Stromal cell of bone marrow (primary cell): Measurements from ENCODE around the gene CPNE2.

Experiments
- DNase-seq: peaks from one replicate; pipeline ENCODE4 v3.0.0-alpha.2; 2012; ENCODE audit warnings: low read depth

Gene CPNE2

DNA sequence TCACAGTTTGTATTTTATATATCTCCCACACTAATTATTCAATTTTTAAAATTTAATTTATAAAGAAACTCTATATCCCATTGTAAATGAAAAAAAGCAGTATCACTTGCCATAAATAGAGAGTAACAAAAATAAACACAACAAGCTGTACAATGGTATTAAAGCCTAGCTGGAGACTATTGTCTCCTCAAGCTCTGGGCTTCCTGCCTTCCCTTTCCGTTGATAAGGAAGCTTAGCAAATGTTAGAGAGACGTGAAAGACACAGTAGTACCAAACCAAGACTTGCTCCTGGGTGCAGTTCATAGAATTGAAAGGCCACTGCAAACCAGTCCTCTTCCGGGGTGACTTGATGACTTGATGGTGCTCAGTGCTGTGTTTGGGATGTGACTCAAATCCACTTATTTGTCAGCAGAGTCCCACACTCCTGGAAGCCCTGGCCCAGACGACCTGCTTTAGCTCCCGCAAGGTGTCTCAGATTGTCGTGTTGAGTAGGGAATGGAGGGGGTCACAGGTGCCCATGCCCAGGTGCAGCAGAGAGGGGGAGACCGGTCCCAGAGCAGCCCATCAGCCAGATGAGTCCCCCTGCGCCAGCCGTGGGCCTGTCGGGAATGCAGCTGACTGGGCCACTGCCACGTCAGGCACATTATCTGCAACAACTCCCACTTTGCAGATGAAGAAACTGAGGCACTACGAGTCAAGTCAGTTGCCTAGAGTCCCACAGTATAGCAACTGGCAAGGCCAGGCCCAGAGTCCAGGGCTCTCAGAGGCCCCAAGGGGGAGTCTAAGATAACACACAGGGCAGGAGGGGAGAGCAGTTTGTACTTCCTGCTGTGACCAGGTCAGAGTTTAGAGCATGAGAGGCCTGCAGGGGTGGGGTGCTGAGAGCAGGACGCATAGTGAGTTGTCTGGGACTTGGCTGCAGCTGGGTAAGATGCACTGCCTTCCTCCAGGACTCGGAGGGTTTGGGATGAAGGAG is 53.0 kb downstream of the CPNE2 start:
- DNase-seq, result no peak

DNA sequence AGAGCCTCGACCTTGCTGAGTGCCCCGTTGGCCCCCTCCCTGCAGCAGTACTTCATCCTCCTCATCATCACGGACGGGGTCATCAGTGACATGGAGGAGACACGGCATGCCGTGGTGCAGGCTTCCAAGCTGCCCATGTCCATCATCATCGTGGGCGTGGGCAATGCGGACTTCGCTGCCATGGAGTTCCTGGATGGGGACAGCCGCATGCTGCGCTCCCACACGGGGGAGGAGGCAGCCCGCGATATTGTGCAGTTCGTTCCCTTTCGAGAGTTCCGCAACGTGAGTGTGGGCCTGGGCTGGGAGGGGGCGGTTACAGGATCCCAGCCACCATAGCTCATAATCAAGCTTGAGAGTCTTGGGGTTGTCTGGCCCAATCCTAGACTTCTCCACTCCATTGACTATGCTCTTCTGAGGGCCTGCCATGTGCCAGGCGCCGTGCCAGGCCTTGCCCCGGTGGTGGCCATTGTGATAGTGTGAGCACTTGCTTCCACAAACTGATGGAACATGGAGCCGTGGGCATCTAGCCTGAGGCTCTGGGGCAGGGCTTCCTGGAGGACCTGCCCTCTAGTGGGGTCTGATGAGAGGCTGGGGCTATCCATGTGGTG is 53.8 kb downstream of the CPNE2 start:
- no peak for DNase-seq

DNA sequence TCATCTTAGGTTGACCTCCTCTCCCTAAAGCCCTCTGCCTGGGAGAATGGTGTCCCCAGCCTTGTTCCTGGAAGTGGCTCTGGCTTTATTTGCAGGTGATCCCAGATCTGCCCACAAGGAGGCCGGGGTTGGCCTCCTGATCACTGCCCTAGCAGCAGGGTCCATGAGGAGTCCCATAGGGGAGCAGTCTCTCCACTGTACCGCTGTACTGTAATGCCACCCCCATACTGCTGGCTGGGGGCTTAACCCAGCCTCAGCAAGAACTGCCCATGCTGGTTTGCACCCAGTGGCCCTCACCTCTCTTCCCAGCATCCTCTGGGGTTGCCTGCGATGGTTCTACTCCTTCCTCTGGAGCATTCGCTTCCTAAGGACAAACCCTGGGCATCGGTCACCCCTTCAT is 54.4 kb downstream of the CPNE2 start:
- no peak for DNase-seq

DNA sequence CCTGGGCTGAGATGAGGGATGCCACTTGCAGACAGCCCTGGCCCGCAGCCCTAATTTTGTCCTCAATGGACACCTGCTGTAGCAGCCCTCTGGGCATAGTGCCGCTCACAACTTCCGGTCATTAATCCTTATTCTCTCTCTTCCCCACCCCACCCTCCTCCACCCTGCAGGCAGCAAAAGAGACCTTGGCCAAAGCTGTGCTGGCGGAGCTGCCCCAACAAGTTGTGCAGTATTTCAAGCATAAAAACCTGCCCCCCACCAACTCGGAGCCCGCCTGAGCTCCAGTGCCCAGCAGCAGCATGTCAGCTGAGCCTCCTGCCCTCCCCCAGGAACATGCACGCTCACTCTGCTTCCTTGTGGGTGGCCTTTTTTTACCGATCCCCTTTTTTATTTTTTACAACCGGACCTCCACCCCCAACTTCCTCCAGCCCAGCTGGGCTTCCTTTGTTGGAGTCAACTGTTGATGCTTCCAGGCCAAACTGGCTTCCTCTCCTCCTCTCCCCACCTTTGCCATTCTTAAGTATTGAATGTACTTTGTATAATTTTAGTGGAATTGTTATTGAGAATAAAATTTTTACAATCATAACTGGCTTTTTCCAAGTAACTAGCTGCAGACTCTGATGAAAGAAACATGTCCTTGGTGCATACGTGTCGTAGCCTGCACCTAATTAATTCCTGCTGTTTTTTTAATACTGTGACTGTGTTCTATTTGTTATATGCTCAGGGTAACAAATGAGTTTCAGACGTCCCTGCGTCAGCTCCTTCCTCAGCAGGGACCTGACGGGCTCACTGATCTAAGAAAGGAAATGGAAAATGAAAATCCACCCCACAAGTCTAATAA is 55.2 kb downstream of the CPNE2 start:
- DNase-seq, result no peak

DNA sequence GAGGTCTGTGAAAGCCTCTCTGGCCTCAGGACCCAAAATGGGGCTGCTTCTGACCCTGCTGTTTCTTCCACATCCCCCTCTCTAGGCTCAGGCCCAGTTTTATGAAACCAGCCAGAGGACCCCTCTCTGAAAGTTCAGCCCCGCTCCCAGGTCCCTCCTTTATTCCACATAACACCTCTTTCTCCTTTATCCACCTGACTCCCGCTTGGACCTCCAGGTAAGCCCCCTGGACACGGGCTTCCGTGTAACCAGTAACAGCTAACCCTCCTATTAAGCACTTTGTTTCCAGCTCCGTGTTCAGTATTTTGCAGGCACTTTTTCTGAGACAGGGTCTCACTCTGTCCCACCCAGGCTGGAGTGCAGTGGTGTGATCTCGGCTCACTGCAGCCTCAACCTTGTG is 56.1 kb downstream of the CPNE2 start:
- DNase-seq, result no peak

DNA sequence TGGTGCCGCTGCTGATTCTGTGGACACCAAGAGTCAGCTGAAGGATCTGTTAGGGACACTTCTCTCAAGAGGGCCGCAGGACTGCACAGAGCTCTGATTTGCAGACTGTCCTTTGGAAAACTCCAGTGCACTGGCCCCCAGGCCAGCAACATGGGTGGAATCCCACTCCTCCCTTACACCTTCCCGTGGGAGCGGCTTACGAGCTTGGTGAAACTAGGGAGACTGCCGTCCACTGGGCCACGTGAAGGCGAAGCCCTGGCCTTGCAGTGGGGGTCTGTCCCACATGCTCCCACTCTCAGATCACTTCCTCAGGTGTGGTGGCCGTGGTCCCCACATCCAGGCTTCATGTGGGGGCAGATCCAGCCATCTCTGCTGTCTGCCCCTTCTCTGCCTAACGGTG is 57.0 kb downstream of the CPNE2 start:
- no peak for DNase-seq

DNA sequence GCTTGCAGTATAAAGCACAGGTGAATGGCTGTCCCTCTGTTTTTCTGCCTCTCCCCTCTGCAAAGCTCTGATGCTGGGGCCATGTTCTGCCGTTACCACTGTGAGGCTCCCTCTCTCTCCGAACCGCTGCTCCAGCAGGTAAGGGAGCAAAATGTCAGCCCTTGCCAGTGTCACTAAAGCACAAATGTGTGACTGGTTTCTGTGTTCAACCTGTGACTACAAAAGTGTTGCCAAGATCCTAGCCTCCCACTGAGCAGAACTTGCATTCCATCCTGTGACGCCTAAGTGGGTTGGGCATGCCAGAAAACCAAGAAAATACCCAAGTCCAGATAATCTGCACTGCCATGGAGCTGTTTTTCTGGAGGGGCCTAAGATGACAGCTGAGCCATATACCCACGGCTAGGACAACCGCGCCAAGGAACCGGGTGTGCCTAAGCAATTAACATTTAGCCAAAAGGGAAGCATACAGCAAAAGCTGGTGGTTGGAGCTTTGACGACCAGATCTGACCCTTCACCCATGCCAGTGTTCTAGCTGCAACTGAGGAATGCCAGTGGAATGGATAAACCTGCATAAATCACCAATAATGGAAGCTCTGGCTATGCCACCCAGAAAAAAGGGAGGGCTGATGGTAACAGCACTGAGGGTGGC is 58.4 kb downstream of the CPNE2 start:
- no peak for DNase-seq

DNA sequence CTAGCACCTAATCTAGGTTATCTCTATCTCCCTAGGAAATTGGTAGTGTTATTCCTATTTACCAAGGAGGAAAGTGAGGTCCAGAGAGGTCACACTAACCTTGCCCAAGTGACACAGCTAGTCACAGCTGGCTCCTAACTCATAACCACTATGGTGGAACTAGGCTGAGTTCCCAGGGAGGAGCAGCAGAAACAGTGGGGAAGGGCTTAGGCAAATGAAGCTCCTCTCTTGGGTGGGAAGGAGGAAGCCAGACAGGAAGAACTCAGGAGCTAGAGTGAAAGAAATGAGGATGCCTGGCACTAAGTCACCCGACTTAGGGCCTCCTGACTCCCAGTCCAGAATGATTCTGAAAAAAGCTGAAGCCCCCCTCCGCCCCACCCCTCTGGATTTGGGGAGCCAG is 59.0 kb downstream of the CPNE2 start:
- no peak for DNase-seq

DNA sequence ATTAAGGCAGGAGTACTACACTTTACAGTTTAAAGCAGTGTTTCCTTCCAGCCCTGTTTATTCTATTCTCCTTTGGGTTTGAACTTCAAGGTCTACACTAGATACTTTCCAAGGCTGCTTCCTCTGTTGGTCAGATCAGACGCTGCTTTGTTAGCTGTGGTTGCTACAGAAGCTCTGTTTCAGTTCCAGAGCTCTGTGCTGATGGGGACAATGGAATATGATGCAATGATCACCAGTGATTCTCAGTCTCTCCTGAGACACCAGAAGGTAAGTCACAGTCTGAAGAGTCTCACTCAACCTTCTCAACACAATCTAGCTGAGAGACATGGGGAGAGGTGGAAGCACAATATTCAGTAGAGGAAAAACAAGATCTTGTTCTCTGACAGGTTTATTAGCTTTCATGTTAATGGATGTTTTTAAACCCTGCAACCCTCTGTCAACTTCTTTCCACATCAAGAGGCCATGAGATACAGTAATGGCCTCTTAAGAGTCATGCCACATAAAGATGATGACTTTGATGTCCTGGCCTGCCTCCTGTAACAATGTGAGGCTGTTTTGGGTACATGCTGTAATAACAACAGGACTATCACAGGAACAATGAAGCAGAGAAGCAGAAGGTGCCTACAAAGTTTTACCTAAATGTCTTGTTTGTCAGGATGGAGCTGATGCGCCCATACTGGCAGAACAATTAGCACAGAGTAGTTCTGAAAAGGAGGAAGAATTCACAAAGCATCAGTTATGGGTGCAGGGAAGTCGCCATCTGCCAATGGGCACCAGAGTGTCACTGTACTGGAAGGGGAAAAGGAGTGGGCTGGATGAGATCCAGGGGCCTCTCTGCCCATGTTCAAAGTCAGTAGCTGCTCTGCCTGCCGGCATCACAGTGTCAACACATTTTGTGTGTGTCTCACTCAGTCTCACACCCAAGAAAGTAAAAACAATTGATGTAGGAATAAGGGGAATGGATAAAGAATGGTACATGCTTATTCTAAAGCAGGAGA is 60.0 kb downstream of the CPNE2 start:
- DNase-seq, result no peak

DNA sequence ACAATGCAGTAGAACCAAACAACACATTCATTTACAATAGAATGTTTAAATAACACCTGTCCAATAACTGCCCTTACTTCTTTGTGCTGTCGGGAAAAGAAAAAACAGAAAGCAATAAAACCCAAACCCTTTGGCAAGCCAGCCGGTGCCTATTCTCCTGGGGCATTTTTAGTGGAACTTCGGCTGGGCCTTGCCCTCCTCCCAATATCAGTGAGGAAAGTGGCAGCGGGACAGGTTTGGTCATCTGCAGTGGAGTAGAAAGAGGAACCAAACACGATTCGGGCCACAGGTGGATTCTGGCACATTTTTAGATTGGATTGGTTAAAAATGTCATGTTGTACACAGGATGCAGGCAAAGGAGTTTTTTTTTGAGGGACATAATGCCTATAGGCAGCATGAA is 61.5 kb downstream of the CPNE2 start:
- DNase-seq, result no peak

DNA sequence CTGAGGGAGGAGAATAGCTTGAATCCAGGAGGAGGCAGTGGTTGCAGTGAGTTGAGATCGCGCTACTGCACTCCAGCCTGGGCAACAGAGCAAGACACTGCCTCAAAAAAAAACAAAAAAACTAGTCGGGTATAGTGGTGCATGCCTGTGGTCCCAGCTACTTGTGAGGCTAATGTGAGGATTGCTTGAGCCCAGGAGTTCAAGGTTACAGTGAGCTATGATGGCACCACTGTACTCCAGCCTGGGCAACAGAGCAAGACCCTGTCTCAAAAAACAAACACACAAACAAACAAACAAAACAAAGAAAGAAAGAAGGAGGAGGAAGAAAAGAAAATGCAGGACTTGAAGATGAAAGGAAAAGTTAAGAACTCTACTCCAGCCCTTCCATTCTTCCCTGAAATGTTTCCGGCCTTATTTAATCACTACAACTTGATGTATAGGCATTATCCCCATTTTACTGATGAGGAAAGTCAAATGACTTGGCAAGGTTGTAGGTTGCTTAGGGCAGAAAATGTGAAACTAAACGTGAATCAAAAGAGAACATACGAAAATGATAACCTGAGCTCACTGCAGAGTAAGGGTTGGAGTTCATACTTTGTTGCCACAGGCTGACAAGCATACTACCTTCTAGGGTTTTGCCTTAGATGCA is 63.4 kb downstream of the CPNE2 start:
- no peak for DNase-seq

DNA sequence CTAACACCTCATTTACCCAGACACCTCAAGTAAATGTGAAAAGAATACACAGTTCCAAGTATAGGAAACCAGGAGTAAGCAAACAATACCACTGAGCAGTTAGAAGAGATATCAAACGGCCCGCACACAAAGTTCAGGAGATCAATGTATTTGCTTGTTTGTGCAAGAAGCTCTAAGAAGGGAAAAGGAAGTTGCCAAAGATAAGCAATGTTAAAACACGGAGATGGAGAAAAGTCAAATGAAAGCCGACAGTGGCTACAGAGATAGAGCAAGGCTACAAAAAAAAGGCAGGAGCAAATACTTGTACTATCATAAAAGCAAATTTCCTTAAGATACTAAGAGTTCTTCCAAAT is 63.9 kb downstream of the CPNE2 start:
- DNase-seq, result no peak

DNA sequence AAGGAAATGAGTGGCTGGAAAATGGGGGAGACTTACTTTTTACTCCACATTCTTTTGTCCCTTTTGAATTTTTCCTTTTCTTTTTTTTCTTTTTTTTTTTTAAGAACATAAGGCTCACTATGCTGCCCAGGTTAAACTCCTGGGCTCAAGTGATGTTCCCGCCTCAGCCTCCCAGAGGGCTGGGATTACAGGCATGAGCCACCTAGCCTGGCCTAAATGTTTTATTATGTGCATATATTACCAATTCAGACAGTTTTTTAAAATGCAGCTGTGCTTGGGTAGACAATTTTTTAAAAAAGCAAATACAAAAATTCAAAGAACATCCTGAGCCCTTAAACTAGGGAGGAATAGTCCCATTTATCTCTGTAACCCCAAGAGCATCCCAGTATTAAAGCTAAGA is 65.2 kb downstream of the CPNE2 start:
- no peak for DNase-seq

DNA sequence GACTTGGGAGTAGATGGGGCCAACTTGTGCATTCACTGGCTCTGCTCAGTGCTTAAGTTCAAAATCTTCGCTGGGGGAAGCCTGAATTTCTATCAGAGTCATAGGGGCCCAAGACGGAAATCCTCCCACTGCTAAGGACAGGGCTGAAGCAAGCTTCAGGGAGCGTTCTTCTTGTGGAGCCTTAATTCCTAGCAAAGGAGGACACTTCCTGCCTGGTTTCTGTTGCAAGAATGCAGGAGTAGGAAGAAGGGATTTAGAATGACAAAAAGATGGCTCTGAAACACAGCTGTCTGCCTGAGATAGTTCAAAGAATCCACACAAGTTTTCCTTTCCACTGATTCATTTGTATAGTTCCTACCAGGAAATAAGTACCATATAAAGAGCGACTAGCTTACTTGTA is 67.1 kb downstream of the CPNE2 start:
- DNase-seq, result no peak

DNA sequence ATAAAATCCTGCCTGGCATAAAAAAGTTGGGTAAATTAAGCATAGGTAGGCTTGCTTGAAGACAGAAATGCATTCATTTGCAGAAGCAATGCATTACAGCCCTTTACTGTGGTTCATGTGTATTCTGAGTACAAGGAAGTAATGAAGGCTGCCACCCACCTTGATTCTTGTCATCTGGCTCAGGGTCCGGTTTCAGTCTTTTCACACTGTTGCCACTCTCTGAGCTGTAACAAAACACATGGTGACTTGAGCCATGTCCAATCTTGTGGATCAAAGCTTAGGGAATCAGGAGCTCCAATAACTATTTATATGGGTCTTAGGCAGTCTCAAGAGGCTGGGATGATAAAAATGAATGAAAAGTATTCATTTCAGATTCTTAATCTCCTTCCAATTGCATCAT is 71.5 kb downstream of the CPNE2 start:
- DNase-seq, result no peak

DNA sequence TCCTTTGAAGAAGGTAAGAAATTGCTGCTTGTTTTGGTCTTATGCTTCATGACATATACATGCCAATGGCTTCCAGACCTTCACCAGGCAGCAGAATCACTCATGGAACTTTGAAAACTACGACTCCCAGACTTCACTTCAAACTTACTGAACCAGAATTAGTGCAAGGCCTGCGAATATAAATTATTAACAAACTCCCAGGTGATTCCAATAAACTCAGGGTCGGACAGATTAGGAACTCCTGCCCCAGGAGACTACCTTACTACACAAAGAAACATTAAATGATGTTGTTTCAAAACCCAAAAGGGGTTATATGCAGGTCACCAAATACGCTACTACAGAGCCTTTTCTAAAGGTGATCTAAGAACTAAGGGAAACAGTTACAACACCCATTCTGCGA is 73.1 kb downstream of the CPNE2 start:
- no peak for DNase-seq

DNA sequence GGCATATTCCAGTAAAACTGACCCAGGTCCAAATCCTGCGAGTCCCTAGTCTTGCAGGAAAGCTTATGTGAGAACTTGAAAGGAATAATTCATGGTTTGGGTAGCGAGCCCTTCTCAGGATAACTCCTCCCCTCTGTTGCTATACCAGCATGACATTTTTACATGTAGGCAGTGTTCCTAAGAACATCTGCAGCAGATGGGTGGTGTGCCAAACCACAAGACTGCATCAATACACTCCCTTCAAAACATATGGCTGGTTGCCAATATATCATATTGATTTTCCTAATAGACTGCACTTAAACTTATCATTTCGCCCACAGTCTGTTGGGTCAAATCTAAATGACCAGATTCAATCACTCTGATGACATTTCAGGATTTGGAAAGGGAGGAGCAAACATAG is 73.6 kb downstream of the CPNE2 start:
- DNase-seq, result no peak

DNA sequence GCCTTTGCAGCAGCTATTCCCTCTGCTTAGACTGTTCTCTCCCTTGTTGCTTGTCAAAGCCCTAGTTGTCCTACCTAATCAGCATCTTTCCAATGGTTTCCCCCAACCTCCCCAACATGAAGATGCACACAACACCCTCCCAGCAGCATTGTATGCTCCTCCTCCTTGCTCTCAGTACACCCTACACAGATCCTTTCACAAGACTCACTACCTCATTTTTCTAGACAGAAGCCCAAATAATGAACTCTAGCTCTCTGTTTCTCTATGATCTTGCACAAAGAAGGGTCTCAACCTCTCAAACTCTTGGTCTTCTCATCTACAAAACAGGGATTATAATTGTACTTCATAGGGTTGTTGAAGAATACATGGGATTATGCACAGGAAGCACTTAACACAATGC is 74.1 kb downstream of the CPNE2 start:
- DNase-seq, result no peak

DNA sequence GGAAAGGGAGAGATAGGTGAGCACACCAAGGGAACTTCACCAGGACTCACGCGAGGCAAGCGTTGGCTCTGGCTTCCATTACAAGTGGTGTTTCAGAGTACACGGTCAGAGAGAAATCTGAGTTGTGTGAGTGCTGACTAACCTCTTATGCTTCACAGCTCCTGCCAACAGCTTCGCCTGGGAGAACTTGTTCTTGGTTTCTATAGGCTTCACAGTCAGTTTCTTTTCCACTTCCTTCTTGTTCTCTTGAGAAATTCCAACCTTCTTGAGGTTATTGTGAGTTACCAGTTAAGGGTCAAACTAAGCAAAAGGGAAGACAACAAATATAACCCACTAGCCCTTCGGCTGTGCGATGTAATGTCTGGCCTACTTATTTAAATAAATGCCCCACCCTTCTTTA is 74.6 kb downstream of the CPNE2 start:
- DNase-seq, result peak; percentile 54

DNA sequence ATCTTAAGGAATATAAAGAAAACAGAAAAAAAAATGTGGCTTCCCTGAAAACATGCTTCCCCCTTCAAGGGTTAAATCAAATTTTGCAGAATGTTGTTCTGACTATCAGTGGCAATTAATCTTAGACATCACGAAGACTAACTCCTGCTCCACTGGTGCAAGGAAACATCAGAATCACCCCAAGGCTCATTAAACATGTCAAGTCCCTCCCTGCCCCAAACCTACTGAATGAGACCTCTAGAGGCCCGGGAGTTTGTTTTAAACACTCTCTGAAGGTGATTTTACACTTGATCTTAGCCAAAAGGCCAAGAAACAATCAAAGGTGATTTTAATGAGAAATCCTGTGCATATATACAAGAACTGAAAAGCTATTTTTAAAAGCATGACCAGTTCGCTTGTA is 75.2 kb downstream of the CPNE2 start:
- no peak for DNase-seq

DNA sequence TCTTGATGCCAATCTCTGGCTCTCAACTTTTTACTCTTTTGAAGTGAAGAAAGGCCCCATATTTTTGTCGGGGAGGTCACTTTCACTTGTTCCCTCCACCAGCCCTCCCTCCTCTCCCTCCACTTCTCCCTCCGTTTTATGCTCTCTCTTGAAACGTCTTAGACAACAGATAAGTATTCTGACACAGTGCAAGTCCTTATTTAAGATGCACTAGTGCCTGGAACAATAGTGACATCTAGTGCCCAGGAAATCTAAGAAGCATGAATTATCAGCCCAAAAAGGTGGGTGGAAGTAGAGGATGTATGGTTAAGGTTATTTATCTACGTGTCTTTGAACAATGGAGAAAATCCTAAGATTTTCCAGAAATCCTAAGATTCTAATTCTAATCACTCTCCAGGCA is 75.6 kb downstream of the CPNE2 start:
- peak; percentile 56 for DNase-seq
